Measurements from ENCODE around the gene VWA8. TPM values are rescaled to one million over a fixed set of nuclear protein-coding genes. Genes with fewer than 3 reads are reported as not detected.

VWA8 gene
- total and polyA plus RNA-seq, 2 experiments from 2014 or later: 6.3 to 24.6 TPM

GRCh38 chr13:41919741-41920487 is 41.0 kb downstream of the VWA8 start:
- Mint-ChIP-seq H3K4me3 (no peak overlapping the region), H3K36me3 (ENCODE audit: low read depth) (peaks cover 30% of the 10 kb centered on the region; the same call in 2 of the 3 replicates), H3K9me3 (peaks cover 21% of the 10 kb centered on the region), H3K27ac (no peak overlapping the region), H3K4me1 (peaks cover 18% of the 10 kb centered on the region), H3K27me3 (ENCODE audit: insufficient read depth, low read depth, poor library complexity) (no peaks in the 10 kb centered on the region)
- H3K27ac ChIP-seq (ENCODE audit: low read depth): no peak overlapping the region
- TF ChIP-seq ZNF114 (CRISPR knock-in tag; IDR thresholded peaks at IDR 0.05) (no peak), REST (IDR thresholded peaks at IDR 0.05; ENCODE audit: unreplicated experiment) (no peak), JUNB (IDR thresholded peaks at IDR 0.05; ENCODE audit: unreplicated experiment) (no peak), POLR2AphosphoS5 (IDR thresholded peaks at IDR 0.05; ENCODE audit: low read depth) (no peak), CTCF (conservative IDR thresholded peaks at IDR 0.05; ENCODE audit: low read depth in 2 of 2) (no peak), EZH2phosphoT487 (IDR thresholded peaks at IDR 0.05; ENCODE audit: unreplicated experiment) (no peak), ETS1 (IDR thresholded peaks at IDR 0.05) (no peak), CREB1 (CRISPR knock-in tag; IDR thresholded peaks at IDR 0.05; ENCODE audit: low read depth) (no peak), ZNF331 (CRISPR knock-in tag; IDR thresholded peaks at IDR 0.05; ENCODE audit: low read depth) (no peak), NANOG (IDR thresholded peaks at IDR 0.05; ENCODE audit: borderline replicate concordance) (no peak), STAT1 (IDR thresholded peaks at IDR 0.05; ENCODE audit: unreplicated experiment) (no peak), EZH2 (IDR thresholded peaks at IDR 0.05; ENCODE audit: low read depth, unreplicated experiment) (no peak)
- TF ChIP-seq, protein P1, sequence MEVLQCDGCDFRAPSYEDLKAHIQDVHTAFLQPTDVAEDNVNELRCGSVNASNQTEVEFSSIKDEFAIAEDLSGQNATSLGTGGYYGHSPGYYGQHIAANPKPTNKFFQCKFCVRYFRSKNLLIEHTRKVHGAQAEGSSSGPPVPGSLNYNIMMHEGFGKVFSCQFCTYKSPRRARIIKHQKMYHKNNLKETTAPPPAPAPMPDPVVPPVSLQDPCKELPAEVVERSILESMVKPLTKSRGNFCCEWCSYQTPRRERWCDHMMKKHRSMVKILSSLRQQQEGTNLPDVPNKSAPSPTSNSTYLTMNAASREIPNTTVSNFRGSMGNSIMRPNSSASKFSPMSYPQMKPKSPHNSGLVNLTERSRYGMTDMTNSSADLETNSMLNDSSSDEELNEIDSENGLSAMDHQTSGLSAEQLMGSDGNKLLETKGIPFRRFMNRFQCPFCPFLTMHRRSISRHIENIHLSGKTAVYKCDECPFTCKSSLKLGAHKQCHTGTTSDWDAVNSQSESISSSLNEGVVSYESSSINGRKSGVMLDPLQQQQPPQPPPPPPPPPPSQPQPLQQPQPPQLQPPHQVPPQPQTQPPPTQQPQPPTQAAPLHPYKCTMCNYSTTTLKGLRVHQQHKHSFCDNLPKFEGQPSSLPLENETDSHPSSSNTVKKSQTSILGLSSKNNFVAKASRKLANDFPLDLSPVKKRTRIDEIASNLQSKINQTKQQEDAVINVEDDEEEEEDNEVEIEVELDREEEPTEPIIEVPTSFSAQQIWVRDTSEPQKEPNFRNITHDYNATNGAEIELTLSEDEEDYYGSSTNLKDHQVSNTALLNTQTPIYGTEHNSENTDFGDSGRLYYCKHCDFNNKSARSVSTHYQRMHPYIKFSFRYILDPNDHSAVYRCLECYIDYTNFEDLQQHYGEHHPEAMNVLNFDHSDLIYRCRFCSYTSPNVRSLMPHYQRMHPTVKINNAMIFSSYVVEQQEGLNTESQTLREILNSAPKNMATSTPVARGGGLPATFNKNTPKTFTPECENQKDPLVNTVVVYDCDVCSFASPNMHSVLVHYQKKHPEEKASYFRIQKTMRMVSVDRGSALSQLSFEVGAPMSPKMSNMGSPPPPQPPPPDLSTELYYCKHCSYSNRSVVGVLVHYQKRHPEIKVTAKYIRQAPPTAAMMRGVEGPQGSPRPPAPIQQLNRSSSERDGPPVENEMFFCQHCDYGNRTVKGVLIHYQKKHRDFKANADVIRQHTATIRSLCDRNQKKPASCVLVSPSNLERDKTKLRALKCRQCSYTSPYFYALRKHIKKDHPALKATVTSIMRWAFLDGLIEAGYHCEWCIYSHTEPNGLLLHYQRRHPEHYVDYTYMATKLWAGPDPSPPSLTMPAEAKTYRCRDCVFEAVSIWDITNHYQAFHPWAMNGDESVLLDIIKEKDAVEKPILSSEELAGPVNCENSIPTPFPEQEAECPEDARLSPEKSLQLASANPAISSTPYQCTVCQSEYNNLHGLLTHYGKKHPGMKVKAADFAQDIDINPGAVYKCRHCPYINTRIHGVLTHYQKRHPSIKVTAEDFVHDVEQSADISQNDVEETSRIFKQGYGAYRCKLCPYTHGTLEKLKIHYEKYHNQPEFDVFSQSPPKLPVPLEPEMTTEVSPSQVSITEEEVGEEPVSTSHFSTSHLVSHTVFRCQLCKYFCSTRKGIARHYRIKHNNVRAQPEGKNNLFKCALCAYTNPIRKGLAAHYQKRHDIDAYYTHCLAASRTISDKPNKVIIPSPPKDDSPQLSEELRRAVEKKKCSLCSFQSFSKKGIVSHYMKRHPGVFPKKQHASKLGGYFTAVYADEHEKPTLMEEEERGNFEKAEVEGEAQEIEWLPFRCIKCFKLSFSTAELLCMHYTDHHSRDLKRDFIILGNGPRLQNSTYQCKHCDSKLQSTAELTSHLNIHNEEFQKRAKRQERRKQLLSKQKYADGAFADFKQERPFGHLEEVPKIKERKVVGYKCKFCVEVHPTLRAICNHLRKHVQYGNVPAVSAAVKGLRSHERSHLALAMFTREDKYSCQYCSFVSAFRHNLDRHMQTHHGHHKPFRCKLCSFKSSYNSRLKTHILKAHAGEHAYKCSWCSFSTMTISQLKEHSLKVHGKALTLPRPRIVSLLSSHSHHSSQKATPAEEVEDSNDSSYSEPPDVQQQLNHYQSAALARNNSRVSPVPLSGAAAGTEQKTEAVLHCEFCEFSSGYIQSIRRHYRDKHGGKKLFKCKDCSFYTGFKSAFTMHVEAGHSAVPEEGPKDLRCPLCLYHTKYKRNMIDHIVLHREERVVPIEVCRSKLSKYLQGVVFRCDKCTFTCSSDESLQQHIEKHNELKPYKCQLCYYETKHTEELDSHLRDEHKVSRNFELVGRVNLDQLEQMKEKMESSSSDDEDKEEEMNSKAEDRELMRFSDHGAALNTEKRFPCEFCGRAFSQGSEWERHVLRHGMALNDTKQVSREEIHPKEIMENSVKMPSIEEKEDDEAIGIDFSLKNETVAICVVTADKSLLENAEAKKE (CRISPR knock-in tag; IDR thresholded peaks at IDR 0.05): no peak
- H3K4me1 ChIP-seq (ENCODE audit: insufficient read depth): no peaks in the 10 kb centered on the region
- H3K9me2 ChIP-seq (ENCODE audit: insufficient read depth): no peaks in the 10 kb centered on the region
- ATAC-seq (peak; percentile 43), DNase-seq (ENCODE audit: low spot score) (no peak)
- H3K27me3 ChIP-seq (ENCODE audit: insufficient read depth): no peaks in the 10 kb centered on the region
- peaks cover 70% of the 10 kb centered on the region for H3K79me2 ChIP-seq (replicated peaks; ENCODE audit: insufficient read depth)
- no peaks in the 10 kb centered on the region for H3F3A ChIP-seq (replicated peaks; ENCODE audit: low read depth)
- no peak overlapping the region for H2AFZ ChIP-seq
- no peaks in the 10 kb centered on the region for H4K20me1 ChIP-seq (replicated peaks; ENCODE audit: insufficient read depth)
- no peak overlapping the region for H3K4me2 ChIP-seq
- no peak overlapping the region for H3K4me3 ChIP-seq
- H3K36me3 ChIP-seq (ENCODE audit: insufficient read depth): no peaks in the 10 kb centered on the region

Data from GM23338 (cell line).